Uterus (tissue), 2 donors: ENCODE measurements around the gene PSMB10.

Experiments used
- CTCF ChIP-seq, 4 experiments: fragments of 200-600 bp in 2 of 4; fragments of 450-650 bp in 2 of 4; sonication (generic) in 2 of 4; IDR thresholded peaks; one replicate each; pipeline ENCODE4 v1.5.1; 2016 to 2019; ENCODE audit warnings: antibody characterized with exemption in 4 of 4, mild to moderate bottlenecking in 2 of 4, moderate library complexity in 1 of 4
- POLR2A ChIP-seq, 2 donors: fragments of 450-650 bp; IDR thresholded peaks; one replicate each; pipeline ENCODE4 v1.6.1; 2016; ENCODE audit warnings: antibody characterized with exemption in 2 of 2, mild to moderate bottlenecking in 1 of 2, moderate library complexity in 1 of 2

DNA sequence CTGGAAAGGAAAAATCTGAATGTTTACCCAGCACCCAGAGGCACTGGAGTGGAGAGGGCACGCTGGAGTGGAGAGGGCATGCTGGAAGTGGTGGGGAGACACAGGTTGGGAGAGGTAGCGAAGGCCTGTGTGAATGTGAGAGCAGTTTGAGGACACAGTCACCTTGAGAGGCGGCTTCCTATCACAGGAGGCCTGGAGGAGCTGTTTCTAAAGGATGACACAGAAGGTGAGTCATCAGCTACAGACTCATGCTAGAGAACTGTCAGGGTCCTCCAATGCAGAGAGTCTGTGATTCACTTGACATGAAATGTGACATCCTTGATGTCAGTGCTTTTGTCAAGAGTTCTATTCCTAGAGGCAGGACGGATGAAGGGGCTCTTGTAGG lies 18.8 kb downstream of the PSMB10 start:
- TF ChIP-seq CTCF (IDR thresholded peaks at IDR 0.05) (no peak), POLR2A (IDR thresholded peaks at IDR 0.05) (no peak)
